ENCODE data around the gene CACNA1H.

DNA sequence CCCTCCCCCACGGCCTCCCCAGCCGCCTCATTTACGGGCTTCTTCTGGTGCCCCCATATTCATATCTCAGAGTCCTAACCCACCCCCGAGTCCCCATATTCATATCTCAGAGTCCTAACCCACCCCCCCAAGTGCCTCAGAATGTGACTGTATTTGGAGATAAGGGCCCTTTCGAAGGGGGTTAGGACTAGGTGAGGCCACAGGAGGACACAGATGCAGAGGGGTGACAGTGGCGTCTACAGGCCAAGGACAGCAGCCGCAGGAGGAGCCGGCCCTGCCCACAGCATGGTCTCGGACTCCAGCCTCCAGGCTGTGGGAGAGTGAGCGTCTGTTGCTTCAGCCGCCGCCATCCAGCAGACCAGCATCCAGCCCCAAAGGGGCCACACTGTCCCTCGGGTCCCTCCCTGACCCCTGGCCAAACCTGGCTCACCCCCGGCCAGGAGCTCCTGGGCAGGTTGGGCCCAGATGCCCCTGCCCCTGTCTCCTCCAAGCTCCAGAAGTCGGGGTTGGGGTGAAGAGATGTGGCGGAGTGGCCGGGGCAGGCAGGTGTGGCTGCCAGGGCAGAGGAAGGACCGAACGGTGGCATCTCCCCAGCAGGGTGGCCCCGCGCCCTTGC is 25.5 kb downstream of the CACNA1H start:
- TF ChIP-seq, protein P1, sequence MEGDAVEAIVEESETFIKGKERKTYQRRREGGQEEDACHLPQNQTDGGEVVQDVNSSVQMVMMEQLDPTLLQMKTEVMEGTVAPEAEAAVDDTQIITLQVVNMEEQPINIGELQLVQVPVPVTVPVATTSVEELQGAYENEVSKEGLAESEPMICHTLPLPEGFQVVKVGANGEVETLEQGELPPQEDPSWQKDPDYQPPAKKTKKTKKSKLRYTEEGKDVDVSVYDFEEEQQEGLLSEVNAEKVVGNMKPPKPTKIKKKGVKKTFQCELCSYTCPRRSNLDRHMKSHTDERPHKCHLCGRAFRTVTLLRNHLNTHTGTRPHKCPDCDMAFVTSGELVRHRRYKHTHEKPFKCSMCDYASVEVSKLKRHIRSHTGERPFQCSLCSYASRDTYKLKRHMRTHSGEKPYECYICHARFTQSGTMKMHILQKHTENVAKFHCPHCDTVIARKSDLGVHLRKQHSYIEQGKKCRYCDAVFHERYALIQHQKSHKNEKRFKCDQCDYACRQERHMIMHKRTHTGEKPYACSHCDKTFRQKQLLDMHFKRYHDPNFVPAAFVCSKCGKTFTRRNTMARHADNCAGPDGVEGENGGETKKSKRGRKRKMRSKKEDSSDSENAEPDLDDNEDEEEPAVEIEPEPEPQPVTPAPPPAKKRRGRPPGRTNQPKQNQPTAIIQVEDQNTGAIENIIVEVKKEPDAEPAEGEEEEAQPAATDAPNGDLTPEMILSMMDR (IDR thresholded peaks at IDR 0.05) = no peak
- peak in 2 of 4 donors; percentile 15 to 20 for TF ChIP-seq POLR2AphosphoS5 (IDR thresholded peaks at IDR 0.05)
